Iris pigment epithelial cell (primary cell): ENCODE measurements around the gene SARDH.

ENCODE experiments used
- DNase-seq: peaks from one replicate; pipeline ENCODE4 v3.0.0-alpha.2; 2011; ENCODE audit warnings: low read depth

SARDH gene

GRCh38 chr9:133734590-133735414 lies 3.4 kb downstream of the SARDH start:
- no peak for DNase-seq

GRCh38 chr9:133733796-133734533 lies 4.2 kb downstream of the SARDH start:
- no peak for DNase-seq

- no peak for DNase-seq
Measured at GRCh38 chr9:133733421-133733795, 4.7 kb downstream of the SARDH start.

GRCh38 chr9:133732639-133733408 lies 5.3 kb downstream of the SARDH start:
- no peak for DNase-seq

- DNase-seq, result peak; percentile 73
Measured at GRCh38 chr9:133731876-133732638, 6.1 kb downstream of the SARDH start.

- DNase-seq, result no peak
Measured at GRCh38 chr9:133730994-133731715, 7.0 kb downstream of the SARDH start.

- no peak for DNase-seq
Measured at GRCh38 chr9:133729617-133730281, 8.4 kb downstream of the SARDH start.

GRCh38 chr9:133728856-133729616 lies 9.1 kb downstream of the SARDH start:
- DNase-seq, result no peak

- no peak for DNase-seq
Measured at GRCh38 chr9:133727876-133728441, 10.2 kb downstream of the SARDH start.

GRCh38 chr9:133727277-133727875 lies 10.8 kb downstream of the SARDH start:
- no peak for DNase-seq

- peak; percentile 41 for DNase-seq
Measured at GRCh38 chr9:133726401-133727276, 11.5 kb downstream of the SARDH start.

GRCh38 chr9:133725886-133726285 lies 12.3 kb downstream of the SARDH start:
- DNase-seq, result no peak

GRCh38 chr9:133718563-133719315 lies 19.4 kb downstream of the SARDH start:
- DNase-seq, result no peak

GRCh38 chr9:133717113-133718031 lies 20.8 kb downstream of the SARDH start:
- no peak for DNase-seq

- no peak for DNase-seq
Measured at GRCh38 chr9:133716564-133717112, 21.5 kb downstream of the SARDH start.
